Upper lobe of left lung (tissue), 4 donors: Measurements from ENCODE around the gene GNL3L.

ENCODE experiments used
- EP300 ChIP-seq, 4 donors: sonication (generic); formaldehyde crosslinking; IDR thresholded peaks; one replicate each; pipeline ENCODE4 v1.5.1; 2017; ENCODE audit warnings: antibody characterized with exemption in 4 of 4, control low read depth in 2 of 4
- POLR2A ChIP-seq, 4 donors: fragments of 450-650 bp; IDR thresholded peaks; one replicate each; pipeline ENCODE4 v1.5.1; 2016 to 2017; ENCODE audit warnings: antibody characterized with exemption in 4 of 4, mild to moderate bottlenecking in 2 of 4
- TF ChIP-seq, protein P1 (sequence below), 6 experiments: fragments of 450-650 bp in 4 of 6; fragments of 200-600 bp in 2 of 6; sonication (generic) in 2 of 6; IDR thresholded peaks; one replicate each; pipeline ENCODE4 v1.5.1; 2016 to 2019; ENCODE audit warnings: antibody characterized with exemption in 6 of 6

DNA sequence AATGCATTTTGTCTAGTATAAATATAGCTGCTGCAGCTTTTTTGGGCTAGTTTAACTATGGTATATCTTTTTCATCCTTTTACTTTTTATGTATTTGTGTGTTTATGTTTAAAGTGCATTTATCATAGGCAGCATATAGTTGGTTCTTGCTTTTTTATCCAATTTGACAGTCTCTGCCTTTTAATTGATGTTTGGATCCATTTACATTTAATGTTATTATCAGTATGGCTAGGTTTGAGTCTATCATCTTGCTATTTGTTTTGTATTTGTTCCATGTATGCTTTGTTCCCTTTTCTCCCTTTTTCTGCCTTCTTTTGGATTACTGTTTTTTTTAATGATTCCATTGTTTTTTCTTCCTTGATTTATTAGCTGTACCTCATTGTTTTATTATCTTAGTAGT lies 40.3 kb downstream of the GNL3L start:
- TF ChIP-seq, protein P1, sequence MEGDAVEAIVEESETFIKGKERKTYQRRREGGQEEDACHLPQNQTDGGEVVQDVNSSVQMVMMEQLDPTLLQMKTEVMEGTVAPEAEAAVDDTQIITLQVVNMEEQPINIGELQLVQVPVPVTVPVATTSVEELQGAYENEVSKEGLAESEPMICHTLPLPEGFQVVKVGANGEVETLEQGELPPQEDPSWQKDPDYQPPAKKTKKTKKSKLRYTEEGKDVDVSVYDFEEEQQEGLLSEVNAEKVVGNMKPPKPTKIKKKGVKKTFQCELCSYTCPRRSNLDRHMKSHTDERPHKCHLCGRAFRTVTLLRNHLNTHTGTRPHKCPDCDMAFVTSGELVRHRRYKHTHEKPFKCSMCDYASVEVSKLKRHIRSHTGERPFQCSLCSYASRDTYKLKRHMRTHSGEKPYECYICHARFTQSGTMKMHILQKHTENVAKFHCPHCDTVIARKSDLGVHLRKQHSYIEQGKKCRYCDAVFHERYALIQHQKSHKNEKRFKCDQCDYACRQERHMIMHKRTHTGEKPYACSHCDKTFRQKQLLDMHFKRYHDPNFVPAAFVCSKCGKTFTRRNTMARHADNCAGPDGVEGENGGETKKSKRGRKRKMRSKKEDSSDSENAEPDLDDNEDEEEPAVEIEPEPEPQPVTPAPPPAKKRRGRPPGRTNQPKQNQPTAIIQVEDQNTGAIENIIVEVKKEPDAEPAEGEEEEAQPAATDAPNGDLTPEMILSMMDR (IDR thresholded peaks at IDR 0.05), result no peak
- no peak for TF ChIP-seq POLR2A (IDR thresholded peaks at IDR 0.05)
- TF ChIP-seq EP300 (IDR thresholded peaks at IDR 0.05), result no peak
